Astrocyte of the cerebellum (primary cell): ENCODE results near the gene CSH1.
A peak's percentile ranks its signal among the peaks of the same experiment; 100 is the strongest.

Experiments
- DNase-seq: peaks from one replicate; pipeline ENCODE4 v3.0.0-alpha.2; 2011; ENCODE audit warnings: low read depth
- H3K4me3 ChIP-seq: 2 replicates; pipeline ENCODE4 v1.5.1; 2011; ENCODE audit warnings: mild to moderate bottlenecking, low read depth, low read length, moderate library complexity
- CTCF ChIP-seq: IDR thresholded peaks from 2 replicates; pipeline ENCODE4 v1.5.1; 2012; ENCODE audit warnings: low read length, low read depth, moderate library complexity, mild to moderate bottlenecking; ENCODE audit errors: missing control alignments
- in situ Hi-C: cut with HindIII; loops from 2 replicates; pipeline ENCODE4 v1.10.0; 2017; ENCODE audit warnings: low sequenced_read_pairs

CSH1 gene

GRCh38 chr17:63853260-63853659 lies 43.1 kb downstream of the CSH1 start:
- TF ChIP-seq CTCF, result no peak
- no peak overlapping the region for H3K4me3 ChIP-seq
- no peak for DNase-seq
- in situ Hi-C loops, result no loop called here

- no peak for TF ChIP-seq CTCF
- DNase-seq, result no peak
- in situ Hi-C loops, result no loop called here
- H3K4me3 ChIP-seq, result no peak overlapping the region
Observed at GRCh38 chr17:63850401-63850800, 46.0 kb downstream of the CSH1 start.

GRCh38 chr17:63848834-63849689 lies 47.3 kb downstream of the CSH1 start:
- peak overlapping the region; percentile 28 for H3K4me3 ChIP-seq
- peak; percentile 61 for TF ChIP-seq CTCF
- DNase-seq, result no peak
- in situ Hi-C loops, result no loop called here

- no peak for TF ChIP-seq CTCF
- in situ Hi-C loops, result no loop called here
- no peak overlapping the region for H3K4me3 ChIP-seq
- no peak for DNase-seq
Observed at GRCh38 chr17:63847525-63848249, 48.7 kb downstream of the CSH1 start.

- DNase-seq, result no peak
- no peak overlapping the region for H3K4me3 ChIP-seq
- no peak for TF ChIP-seq CTCF
- in situ Hi-C loops, result no loop called here
Observed at GRCh38 chr17:63845509-63845908, 50.9 kb downstream of the CSH1 start.
